Measurements from ENCODE around the gene DLEC1.

DNA sequence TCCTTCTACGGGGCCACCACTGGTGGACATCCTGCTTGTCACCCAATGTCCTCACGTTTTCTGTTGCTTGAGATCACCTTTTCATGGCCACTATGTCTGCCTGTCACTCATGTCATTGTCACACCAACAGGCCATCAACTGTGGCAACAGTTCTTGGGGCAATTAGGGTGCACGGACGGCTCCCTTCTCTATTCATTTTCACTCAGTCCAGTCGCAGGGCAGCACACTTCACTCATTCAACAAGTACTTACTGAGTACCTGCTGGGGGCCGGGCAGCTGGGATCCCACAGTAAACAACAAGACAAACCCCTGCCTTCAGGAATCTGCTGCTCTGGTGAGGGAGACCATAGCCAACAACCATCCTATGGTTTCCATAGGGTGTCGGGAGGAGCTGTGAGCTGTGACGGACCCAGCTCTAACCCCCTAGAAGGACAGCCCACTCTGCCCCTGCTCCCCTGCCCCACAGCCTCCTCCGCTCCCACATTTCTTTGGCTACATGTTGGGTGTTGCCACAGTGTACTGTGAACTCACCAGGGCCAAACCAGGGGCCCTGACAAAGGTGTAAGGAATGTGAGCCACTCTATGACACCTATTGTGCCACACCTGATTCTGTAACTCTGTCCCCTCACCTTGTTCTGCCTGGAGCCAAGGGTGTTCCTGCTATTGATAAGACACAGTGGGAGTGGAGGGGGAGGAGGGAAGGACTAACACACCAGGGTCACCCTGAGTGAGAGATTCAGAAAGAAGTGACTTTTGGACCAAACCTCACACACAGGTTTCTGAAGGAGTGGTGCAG lies 46.5 kb upstream of the DLEC1 start:
- TF ChIP-seq, protein P1, sequence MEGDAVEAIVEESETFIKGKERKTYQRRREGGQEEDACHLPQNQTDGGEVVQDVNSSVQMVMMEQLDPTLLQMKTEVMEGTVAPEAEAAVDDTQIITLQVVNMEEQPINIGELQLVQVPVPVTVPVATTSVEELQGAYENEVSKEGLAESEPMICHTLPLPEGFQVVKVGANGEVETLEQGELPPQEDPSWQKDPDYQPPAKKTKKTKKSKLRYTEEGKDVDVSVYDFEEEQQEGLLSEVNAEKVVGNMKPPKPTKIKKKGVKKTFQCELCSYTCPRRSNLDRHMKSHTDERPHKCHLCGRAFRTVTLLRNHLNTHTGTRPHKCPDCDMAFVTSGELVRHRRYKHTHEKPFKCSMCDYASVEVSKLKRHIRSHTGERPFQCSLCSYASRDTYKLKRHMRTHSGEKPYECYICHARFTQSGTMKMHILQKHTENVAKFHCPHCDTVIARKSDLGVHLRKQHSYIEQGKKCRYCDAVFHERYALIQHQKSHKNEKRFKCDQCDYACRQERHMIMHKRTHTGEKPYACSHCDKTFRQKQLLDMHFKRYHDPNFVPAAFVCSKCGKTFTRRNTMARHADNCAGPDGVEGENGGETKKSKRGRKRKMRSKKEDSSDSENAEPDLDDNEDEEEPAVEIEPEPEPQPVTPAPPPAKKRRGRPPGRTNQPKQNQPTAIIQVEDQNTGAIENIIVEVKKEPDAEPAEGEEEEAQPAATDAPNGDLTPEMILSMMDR (IDR thresholded peaks at IDR 0.05), result no peak
- TF ChIP-seq POLR2A (IDR thresholded peaks at IDR 0.05), result no peak
- no peak for TF ChIP-seq POLR2AphosphoS5 (IDR thresholded peaks at IDR 0.05)
- TF ChIP-seq EP300 (IDR thresholded peaks at IDR 0.05), result no peak

Measured in suprapubic skin (tissue), 4 donors.